ENCODE results near the gene PIK3R4.

PIK3R4 gene

GRCh38 chr3:130635285-130635684 lies 111.3 kb downstream of the PIK3R4 start:
- DNase-seq = no peak

Measured in activated CD4-positive, alpha-beta T cell treated with anti-CD3 and anti-CD28 coated beads for 4 hours (primary cell).